NB4 (cell line): ENCODE data around the gene RNASE7.
A peak's percentile ranks its signal among the peaks of the same experiment; 100 is the strongest.

Experiments
- DNase-seq: peaks from one replicate; pipeline ENCODE4 v3.0.0; 2010; ENCODE audit warnings: low read depth
- H3K4me3 ChIP-seq: one replicate; pipeline ENCODE4 v1.5.1; 2011; ENCODE audit warnings: mild to moderate bottlenecking, low read depth, low read length, moderate library complexity
- CTCF ChIP-seq: IDR thresholded peaks from one replicate; pipeline ENCODE4 v1.5.1; 2012; ENCODE audit warnings: low read depth, low read length
- MAX ChIP-seq: IDR thresholded peaks from 2 replicates; pipeline ENCODE4 v1.6.1; 2011; ENCODE audit warnings: low read depth, low read length
- MYC ChIP-seq: IDR thresholded peaks from 2 replicates; pipeline ENCODE4 v1.6.1; 2011; ENCODE audit warnings: low read depth, low read length
- POLR2A ChIP-seq: IDR thresholded peaks from 2 replicates; pipeline ENCODE4 v1.6.1; 2011; ENCODE audit warnings: mild to moderate bottlenecking; ENCODE audit not compliant: insufficient read length; ENCODE audit errors: extremely low read depth

Gene RNASE7

GRCh38 chr14:21053184-21054122, 11.3 kb downstream of the RNASE7 start:
- no peak overlapping the region for H3K4me3 ChIP-seq
- no peak for TF ChIP-seq POLR2A
- no peak for TF ChIP-seq MAX
- no peak for TF ChIP-seq CTCF
- no peak for TF ChIP-seq MYC
- no peak for DNase-seq

GRCh38 chr14:21054123-21054767, 12.1 kb downstream of the RNASE7 start:
- DNase-seq = peak; percentile 20
- TF ChIP-seq MAX (no peak), MYC (no peak), CTCF (no peak), POLR2A (no peak)
- H3K4me3 ChIP-seq = no peak overlapping the region

- no peak for DNase-seq
- TF ChIP-seq MAX (no peak), MYC (no peak), CTCF (no peak), POLR2A (no peak)
- H3K4me3 ChIP-seq = no peak overlapping the region
These were observed 12.6 kb downstream of the RNASE7 start for GRCh38 chr14:21054768-21055145.

GRCh38 chr14:21055432-21056117, 13.4 kb downstream of the RNASE7 start:
- no peak for DNase-seq
- TF ChIP-seq MYC = no peak
- no peak for TF ChIP-seq MAX
- TF ChIP-seq CTCF = no peak
- no peak for TF ChIP-seq POLR2A
- no peak overlapping the region for H3K4me3 ChIP-seq

- no peak for TF ChIP-seq POLR2A
- TF ChIP-seq MAX = no peak
- TF ChIP-seq MYC = no peak
- no peak for TF ChIP-seq CTCF
- H3K4me3 ChIP-seq = no peak overlapping the region
- no peak for DNase-seq
These were observed 14.5 kb downstream of the RNASE7 start for GRCh38 chr14:21056520-21057163.
